ENCODE measurements around the gene CCNF. TPM values are rescaled to one million over a fixed set of nuclear protein-coding genes. Genes with fewer than 3 reads are reported as not detected.

Gene CCNF
- polyA plus RNA-seq, 1 donor from 2014 or later, result 5.2 TPM

GRCh38 chr16:2420035-2420434 lies 9.2 kb upstream of the CCNF start:
- Histone ChIP-seq H3K9me2 (ENCODE audit: insufficient read depth, low read length) (no peaks in the 10 kb centered on the region), H2AFZ (ENCODE audit: low read depth, low read length) (no peak overlapping the region), H3K27ac (ENCODE audit: low read length) (no peak overlapping the region), H3K4me3 (ENCODE audit: low read length) (no peak overlapping the region), H3K9ac (ENCODE audit: low read length) (no peak overlapping the region), H3K4me2 (ENCODE audit: low read length) (no peak overlapping the region), H3K27me3 (ENCODE audit: insufficient read depth, low read depth, low read length) (no peaks in the 10 kb centered on the region), H3K9me3 (ENCODE audit: low read length) (no peaks in the 10 kb centered on the region), H3F3A (ENCODE audit: insufficient read depth, low read length, poor library complexity, severe bottlenecking) (no peaks in the 10 kb centered on the region), H3K36me3 (ENCODE audit: insufficient read depth, low read length) (no peaks in the 10 kb centered on the region), H3K79me2 (replicated peaks; ENCODE audit: insufficient read depth, low read length) (no peaks in the 10 kb centered on the region), H4K20me1 (ENCODE audit: insufficient read depth) (no peaks in the 10 kb centered on the region)
- TF ChIP-seq CTCF (IDR thresholded peaks at IDR 0.05; ENCODE audit: poor library complexity, severe bottlenecking) (no peak), EP300 (conservative IDR thresholded peaks at IDR 0.05; ENCODE audit: poor library complexity, severe bottlenecking) (no peak), SMC3 (conservative IDR thresholded peaks at IDR 0.05; ENCODE audit: poor library complexity) (no peak), POLR2AphosphoS5 (IDR thresholded peaks at IDR 0.05) (no peak)

GRCh38 chr16:2422123-2422867 lies 7.0 kb upstream of the CCNF start:
- no peaks in the 10 kb centered on the region for H3K9me3 ChIP-seq (ENCODE audit: low read length)
- H3K27me3 ChIP-seq (ENCODE audit: insufficient read depth, low read depth, low read length), result no peaks in the 10 kb centered on the region
- H3K9me2 ChIP-seq (ENCODE audit: insufficient read depth, low read length), result no peaks in the 10 kb centered on the region
- no peak overlapping the region for H3K27ac ChIP-seq (ENCODE audit: low read length)
- no peak overlapping the region for H2AFZ ChIP-seq (ENCODE audit: low read depth, low read length)
- no peaks in the 10 kb centered on the region for H3K79me2 ChIP-seq (replicated peaks; ENCODE audit: insufficient read depth, low read length)
- TF ChIP-seq SMC3 (conservative IDR thresholded peaks at IDR 0.05; ENCODE audit: poor library complexity) (no peak), REST (IDR thresholded peaks at IDR 0.05; ENCODE audit: borderline replicate concordance) (no peak), POLR2AphosphoS5 (IDR thresholded peaks at IDR 0.05) (no peak), MXI1 (conservative IDR thresholded peaks at IDR 0.05; ENCODE audit: poor library complexity, severe bottlenecking) (no peak)
- H3K36me3 ChIP-seq (ENCODE audit: insufficient read depth, low read length), result no peaks in the 10 kb centered on the region
- H3K4me2 ChIP-seq (ENCODE audit: low read length), result no peak overlapping the region
- H3F3A ChIP-seq (ENCODE audit: insufficient read depth, low read length, poor library complexity, severe bottlenecking), result no peaks in the 10 kb centered on the region
- no peak overlapping the region for H3K9ac ChIP-seq (ENCODE audit: low read length)
- H3K4me3 ChIP-seq (ENCODE audit: low read length), result no peak overlapping the region
- H4K20me1 ChIP-seq (ENCODE audit: insufficient read depth), result no peaks in the 10 kb centered on the region
